Inferior parietal cortex (tissue), 1 donor: Measurements from ENCODE around the gene CA9.

Source experiments
- DNase-seq: peaks from one replicate; pipeline ENCODE4 v3.0.0-alpha.2; 2016; ENCODE audit errors: extremely low spot score

The CA9 gene

GRCh38 chr9:35717132-35717870 is 43.6 kb downstream of the CA9 start:
- DNase-seq, result no peak

GRCh38 chr9:35718721-35719511 is 45.2 kb downstream of the CA9 start:
- DNase-seq, result no peak

DNA sequence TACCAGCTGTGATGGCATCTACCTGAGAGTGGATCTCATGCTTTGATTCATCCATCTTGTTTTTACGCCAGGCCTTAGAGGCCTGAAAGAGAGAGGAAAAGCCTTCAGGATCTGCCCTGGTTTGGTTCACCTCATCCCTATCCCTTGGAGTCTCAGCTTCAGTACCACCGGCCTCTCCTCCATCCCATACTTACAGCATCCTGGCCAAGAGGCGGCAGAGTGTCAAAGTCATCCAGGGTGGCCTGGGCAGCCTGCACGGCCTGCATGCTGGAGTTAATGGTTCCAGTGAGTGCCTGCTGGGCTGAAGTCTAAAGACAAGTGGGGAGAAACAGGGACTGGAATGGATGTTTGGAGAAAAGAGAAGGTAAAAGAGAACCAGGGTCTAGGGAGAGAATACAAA is 45.8 kb downstream of the CA9 start:
- no peak for DNase-seq

- DNase-seq, result no peak
These were observed 49.7 kb downstream of the CA9 start for GRCh38 chr9:35723426-35723825.

DNA sequence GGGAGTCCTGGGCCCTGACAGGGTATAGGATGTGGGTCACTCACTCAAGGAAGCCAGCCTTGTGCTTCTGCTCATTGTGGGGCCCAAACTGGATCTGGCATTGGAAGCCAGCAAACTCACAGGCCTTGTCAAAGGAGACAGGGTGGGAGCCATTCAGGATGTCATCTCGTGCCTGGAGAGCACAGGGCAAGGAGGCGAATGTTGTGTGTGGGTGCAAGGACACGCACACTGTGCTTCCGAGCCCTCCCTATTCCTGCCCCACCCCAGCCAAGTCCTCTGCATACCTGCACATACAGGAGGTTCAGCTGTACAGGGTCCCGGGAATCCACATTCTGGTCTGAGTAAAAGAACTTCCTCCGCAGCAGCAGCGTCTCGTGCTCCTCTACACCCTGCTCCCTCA is 50.2 kb downstream of the CA9 start:
- no peak for DNase-seq

- no peak for DNase-seq
These were observed 51.6 kb downstream of the CA9 start for GRCh38 chr9:35725362-35725761.

DNA sequence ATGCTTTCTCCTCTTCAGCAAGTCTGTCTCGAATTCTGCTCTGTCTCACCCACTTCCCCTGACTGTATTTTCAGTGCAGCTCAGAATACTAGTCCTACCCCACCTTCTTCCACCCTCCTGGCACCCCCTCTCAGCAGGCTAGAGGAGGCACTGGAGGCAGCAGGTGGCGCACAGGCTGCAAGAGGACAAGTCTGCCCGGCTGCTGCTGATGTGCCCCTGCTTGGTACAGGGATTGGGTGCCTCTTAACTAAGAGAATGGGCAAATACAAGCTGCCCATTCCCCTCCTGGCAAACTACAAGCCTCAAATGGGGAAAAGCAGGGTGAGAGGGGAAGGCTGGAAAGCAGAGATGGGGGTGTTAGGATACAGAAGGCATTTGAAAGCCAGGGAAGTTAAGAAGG is 53.2 kb downstream of the CA9 start:
- no peak for DNase-seq

GRCh38 chr9:35727676-35728040 is 53.9 kb downstream of the CA9 start:
- no peak for DNase-seq

DNA sequence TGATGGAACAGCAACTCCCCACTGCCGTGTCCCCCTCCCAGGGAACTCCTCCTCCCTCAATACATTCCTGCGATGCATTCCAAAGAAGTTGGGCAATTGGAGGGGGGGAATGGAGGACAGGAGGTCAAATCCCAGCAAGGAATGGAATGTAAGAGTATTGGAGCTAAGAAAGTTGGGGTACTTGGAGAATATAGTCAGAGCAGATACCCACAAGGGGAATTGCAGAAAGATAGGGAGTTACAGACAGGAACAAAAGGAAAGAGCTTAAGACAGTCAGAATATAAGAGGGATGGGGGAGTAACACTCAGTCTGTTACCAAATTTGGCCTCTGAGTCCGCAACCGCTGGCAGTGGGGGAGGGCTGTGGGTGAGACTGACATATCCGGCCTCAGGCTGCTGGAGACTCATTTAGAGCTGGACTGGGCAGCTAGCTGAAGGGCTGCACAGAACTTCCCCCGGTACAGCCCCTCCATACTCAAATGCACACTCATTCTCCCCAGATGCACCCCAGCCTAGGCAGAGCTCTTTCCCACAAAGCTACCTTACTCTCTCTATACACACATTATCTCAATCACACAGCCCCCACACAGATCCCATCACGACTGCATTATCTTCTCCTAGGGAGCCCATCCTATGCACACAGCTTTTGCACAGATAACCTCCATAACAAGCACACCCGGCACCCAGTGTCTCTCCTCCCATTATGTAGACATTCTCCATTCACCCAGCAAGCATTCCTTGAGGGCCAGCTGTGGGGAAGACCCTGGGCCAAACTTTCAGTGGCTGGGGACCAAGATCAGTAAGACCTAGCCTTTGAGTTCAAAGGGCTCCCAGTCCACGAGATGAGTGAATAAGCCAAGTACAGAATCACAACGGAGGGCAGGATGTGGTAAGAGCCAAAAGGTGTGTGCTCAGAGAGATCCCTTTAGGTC is 54.6 kb downstream of the CA9 start:
- DNase-seq, result no peak

DNA sequence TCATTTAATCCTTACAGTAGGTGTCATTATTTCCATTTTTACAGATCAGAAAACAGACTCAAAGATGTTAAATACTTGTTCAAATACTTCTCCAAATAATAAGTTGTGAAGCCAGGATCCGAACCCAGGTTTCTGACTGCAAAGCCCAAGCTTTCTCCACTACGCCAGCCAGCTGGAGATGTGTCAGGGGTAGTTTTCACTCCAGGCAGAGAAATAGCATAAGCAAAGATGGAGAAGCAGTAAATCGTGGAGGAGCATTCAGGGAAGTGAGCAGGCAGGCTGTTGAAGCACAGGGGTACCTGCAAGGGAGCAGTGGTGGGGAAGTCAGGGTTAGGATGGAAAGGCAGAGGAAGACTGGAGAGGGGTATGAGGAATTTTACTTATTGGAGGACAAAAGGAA is 55.4 kb downstream of the CA9 start:
- DNase-seq, result no peak

- DNase-seq, result no peak
These were observed 56.2 kb downstream of the CA9 start for GRCh38 chr9:35729700-35730485.

- DNase-seq, result no peak
These were observed 56.7 kb downstream of the CA9 start for GRCh38 chr9:35730486-35730854.
